Liver (tissue), 9 donors: ENCODE measurements around the gene PCDHA1. TPM values are rescaled to one million over a fixed set of nuclear protein-coding genes. Genes with fewer than 3 reads are reported as not detected.

Source experiments
- DNase-seq: peaks from one replicate; pipeline ENCODE4 v3.0.0-alpha.2; 2017; ENCODE audit warnings: low spot score
- H3K27ac ChIP-seq, 2 donors: one replicate each; pipeline ENCODE4 v1.7.0; 2013; ENCODE audit warnings: inconsistent platforms in 2 of 2, low read length in 2 of 2, control low read depth in 1 of 2, low read depth in 1 of 2, mild to moderate bottlenecking in 1 of 2
- H3K27me3 ChIP-seq, 4 donors: one replicate each; pipeline versions ENCODE4 v1.6.1 to v1.7.0; 2013; ENCODE audit warnings: low read length in 3 of 4, inconsistent platforms in 1 of 4, mild to moderate bottlenecking in 1 of 4, moderate library complexity in 1 of 4; ENCODE audit not compliant: control insufficient read depth in 4 of 4, insufficient read depth in 4 of 4
- H3K36me3 ChIP-seq, 4 donors: one replicate each; pipeline versions ENCODE4 v1.6.1 to v1.7.0; 2013; ENCODE audit warnings: low read length in 3 of 4, mild to moderate bottlenecking in 3 of 4, low read depth in 1 of 4, moderate library complexity in 1 of 4; ENCODE audit not compliant: control insufficient read depth in 4 of 4, insufficient read depth in 3 of 4
- H3K4me1 ChIP-seq, 4 donors: one replicate each; pipeline versions ENCODE4 v1.6.1 to v1.7.0; 2013; ENCODE audit warnings: low read length in 3 of 4, mild to moderate bottlenecking in 3 of 4, moderate library complexity in 1 of 4; ENCODE audit not compliant: control insufficient read depth in 4 of 4, insufficient read depth in 4 of 4
- H3K4me3 ChIP-seq, 3 donors: one replicate each; pipeline versions ENCODE4 v1.6.1 to v1.7.0; 2013; ENCODE audit warnings: low read length in 3 of 3, control low read depth in 1 of 3, low read depth in 1 of 3, mild to moderate bottlenecking in 1 of 3
- H3K9ac ChIP-seq, 2 donors: one replicate each; pipeline ENCODE4 v1.7.0; 2013; ENCODE audit warnings: low read length in 2 of 2, mild to moderate bottlenecking in 2 of 2, moderate library complexity in 2 of 2, control low read depth in 1 of 2, low read depth in 1 of 2
- H3K9me3 ChIP-seq, 4 donors: one replicate each; pipeline versions ENCODE4 v1.6.1 to v1.7.0; 2013; ENCODE audit warnings: low read length in 3 of 4; ENCODE audit not compliant: control insufficient read depth in 4 of 4
- ATF3 ChIP-seq: IDR thresholded peaks from 2 replicates; pipeline ENCODE4 v1.6.1; 2016; ENCODE audit warnings: antibody characterized with exemption
- CTCF ChIP-seq: fragments of 150-350 bp; IDR thresholded peaks from 2 replicates; pipeline ENCODE4 v1.5.1; 2017; ENCODE audit warnings: improper control_type of control experiment, low read depth, low read length; ENCODE audit not compliant: missing input control
- EGR1 ChIP-seq, 2 donors: IDR thresholded peaks; 2 replicates each; pipeline ENCODE4 v1.6.1; 2016 to 2018; ENCODE audit warnings: antibody characterized with exemption in 2 of 2, low read depth in 2 of 2
- FOXA1 ChIP-seq: IDR thresholded peaks from 2 replicates; pipeline ENCODE4 v1.6.1; 2016; ENCODE audit warnings: antibody characterized with exemption
- FOXA2 ChIP-seq: IDR thresholded peaks from 2 replicates; pipeline ENCODE4 v1.6.1; 2016; ENCODE audit warnings: antibody characterized with exemption
- GABPA ChIP-seq, 2 donors: IDR thresholded peaks in 1 of 2; conservative IDR thresholded peaks in 1 of 2; 2 replicates each; pipeline ENCODE4 v1.6.1; 2016; ENCODE audit warnings: antibody characterized with exemption in 2 of 2, mild to moderate bottlenecking in 1 of 2, moderate library complexity in 1 of 2
- HNF4A ChIP-seq, 2 donors: conservative IDR thresholded peaks; 2 replicates each; pipeline ENCODE4 v1.6.1; 2016; ENCODE audit warnings: antibody characterized with exemption in 2 of 2, mild to moderate bottlenecking in 2 of 2
- HNF4G ChIP-seq: IDR thresholded peaks from 2 replicates; pipeline ENCODE4 v1.6.1; 2016; ENCODE audit warnings: antibody characterized with exemption
- JUND ChIP-seq, 2 donors: IDR thresholded peaks; 2 replicates each; pipeline ENCODE4 v1.6.1; 2016; ENCODE audit warnings: antibody characterized with exemption in 2 of 2
- MAX ChIP-seq: IDR thresholded peaks from 2 replicates; pipeline ENCODE4 v1.6.1; 2016; ENCODE audit warnings: antibody characterized with exemption
- NR2F2 ChIP-seq: IDR thresholded peaks from 2 replicates; pipeline ENCODE4 v1.6.1; 2016; ENCODE audit warnings: antibody characterized with exemption
- RAD21 ChIP-seq, 2 donors: IDR thresholded peaks; 2 replicates each; pipeline ENCODE4 v1.6.1; 2016; ENCODE audit warnings: antibody characterized with exemption in 2 of 2, mild to moderate bottlenecking in 2 of 2
- REST ChIP-seq: IDR thresholded peaks from 2 replicates; pipeline ENCODE4 v1.6.1; 2016; ENCODE audit warnings: antibody characterized with exemption, mild to moderate bottlenecking
- RXRA ChIP-seq, 2 donors: IDR thresholded peaks; 2 replicates each; pipeline ENCODE4 v1.6.1; 2017 to 2018; ENCODE audit warnings: antibody characterized with exemption in 2 of 2, mild to moderate bottlenecking in 1 of 2
- SP1 ChIP-seq: IDR thresholded peaks from 2 replicates; pipeline ENCODE4 v1.6.1; 2018; ENCODE audit warnings: antibody characterized with exemption, mild to moderate bottlenecking
- TAF1 ChIP-seq: conservative IDR thresholded peaks from 2 replicates; pipeline ENCODE4 v1.6.1; 2016; ENCODE audit warnings: antibody characterized with exemption, mild to moderate bottlenecking
- YY1 ChIP-seq: IDR thresholded peaks from 2 replicates; pipeline ENCODE4 v1.6.1; 2016; ENCODE audit warnings: antibody characterized with exemption, mild to moderate bottlenecking
- WGBS: extraction: QIAGEN DNeasy Blood & Tissue Kit; methylation state at CpG from one replicate; pipeline ENCODE4 v1.1.7; 2013; 5-methylcytosine and 5-hydroxymethylcytosine counted together
- polyA plus RNA-seq, 2 donors: library from polyadenylated mRNA; stranded (reverse) in 1 of 2; unstranded in 1 of 2; fragments of 200-250 nt in 1 of 2; fragments of >200 nt in 1 of 2; fragmentation: Nextera tagmentation in 1 of 2; extraction: Ambion mirVana in 1 of 2; gene quantifications; one replicate each; pipeline versions ENCODE4 v1.2.1 to v1.2.3, GENCODE V29; 2013 to 2015
- total RNA-seq, 2 donors: library from RNA; depleted of rRNA; stranded (reverse); fragments of >200 nt; gene quantifications; one replicate each; pipeline ENCODE4 v1.2.3, GENCODE V29; 2014
- donor health status: healthy.
- donor health status: healthy.
- donor health status: healthy.
- donor health status: healthy.
- donor health status: healthy.

Gene PCDHA1
- total and polyA plus RNA-seq, 4 donors: not detected

GRCh38 chr5:140977003-140977402 lies 191.1 kb downstream of the PCDHA1 start:
- no peak for DNase-seq
- H3K4me3 ChIP-seq: no peak overlapping the region
- peaks cover 1 to 32% (median 27%) of the 10 kb centered on the region in 4 donors for H3K4me1 ChIP-seq
- no peak overlapping the region for H3K9ac ChIP-seq
- H3K27me3 ChIP-seq: no peaks in the 10 kb centered on the region
- H3K9me3 ChIP-seq: no peaks in the 10 kb centered on the region
- TF ChIP-seq CTCF (no peak), RXRA (IDR thresholded peaks at IDR 0.05) (peak in 1 of 2 donors; percentile 24), YY1 (peak; percentile 29), HNF4G (no peak), HNF4A (conservative IDR thresholded peaks at IDR 0.05) (peak; percentile 38 to 66), MAX (peak; percentile 57), TAF1 (no peak), ATF3 (no peak), FOXA1 (no peak), NR2F2 (no peak), SP1 (no peak)
- 56% methylated on average over 3 of the region's 3 CpGs for WGBS
- peak overlapping the region; percentile 47 to 76 for H3K27ac ChIP-seq
- H3K36me3 ChIP-seq: no peaks in the 10 kb centered on the region

GRCh38 chr5:140978260-140978659 lies 192.3 kb downstream of the PCDHA1 start:
- Histone ChIP-seq H3K9me3 (no peaks in the 10 kb centered on the region), H3K4me1 (peaks cover 1 to 32% (median 27%) of the 10 kb centered on the region in 4 donors), H3K27me3 (no peaks in the 10 kb centered on the region), H3K36me3 (no peaks in the 10 kb centered on the region), H3K27ac (peak overlapping the region; percentile 71 to 74), H3K4me3 (no peak overlapping the region), H3K9ac (no peak overlapping the region)
- DNase-seq: no peak
- 38% methylated on average over 2 of the region's 2 CpGs for WGBS
- TF ChIP-seq GABPA (IDR thresholded peaks at IDR 0.05 in 1 of 2, conservative IDR thresholded peaks at IDR 0.05 in 1 of 2): peak in 1 of 2 donors; percentile 9
- peak; percentile 22 for TF ChIP-seq MAX
- no peak for TF ChIP-seq SP1
- peak; percentile 65 for TF ChIP-seq REST
- TF ChIP-seq NR2F2: peak; percentile 61
- no peak for TF ChIP-seq RAD21 (IDR thresholded peaks at IDR 0.05)
- TF ChIP-seq EGR1 (IDR thresholded peaks at IDR 0.05; ENCODE audit: low read depth in 2 of 2): no peak
- TF ChIP-seq RXRA (IDR thresholded peaks at IDR 0.05): peak in 1 of 2 donors; percentile 19
- TF ChIP-seq HNF4A (conservative IDR thresholded peaks at IDR 0.05): no peak
- TF ChIP-seq TAF1: no peak
- no peak for TF ChIP-seq YY1
- TF ChIP-seq FOXA1: no peak
- no peak for TF ChIP-seq CTCF
- no peak for TF ChIP-seq JUND (IDR thresholded peaks at IDR 0.05)
- TF ChIP-seq FOXA2: no peak
